Kasumi-1 (cell line): ENCODE results near the gene CCIN.
A peak's percentile ranks its signal among the peaks of the same experiment; 100 is the strongest.

Experiments used
- DNase-seq, 2 experiments: peaks; one replicate each; lab custom pipeline; 2025; lab: John Stamatoyannopoulos, UW

CCIN gene

GRCh38 chr9:36140086-36141084 is 28.8 kb upstream of the CCIN start:
- DNase-seq, result peak; percentile 53 to 59

- DNase-seq, result no peak
These were observed 27.9 kb upstream of the CCIN start for GRCh38 chr9:36141288-36141687.

- DNase-seq, result no peak
These were observed 27.4 kb upstream of the CCIN start for GRCh38 chr9:36141761-36142160.

GRCh38 chr9:36142510-36143244 is 26.5 kb upstream of the CCIN start:
- DNase-seq, result peak; percentile 13 to 39

- DNase-seq, result no peak
These were observed 25.9 kb upstream of the CCIN start for GRCh38 chr9:36143245-36143641.

- no peak for DNase-seq
These were observed 24.6 kb upstream of the CCIN start for GRCh38 chr9:36144309-36145232.

GRCh38 chr9:36145970-36146369 is 23.2 kb upstream of the CCIN start:
- no peak for DNase-seq

- no peak for DNase-seq
These were observed 22.5 kb upstream of the CCIN start for GRCh38 chr9:36146651-36147050.

GRCh38 chr9:36147441-36148175 is 21.6 kb upstream of the CCIN start:
- DNase-seq, result no peak

GRCh38 chr9:36148311-36149051 is 20.7 kb upstream of the CCIN start:
- peak; percentile 38 to 43 for DNase-seq

- no peak for DNase-seq
These were observed 20.0 kb upstream of the CCIN start for GRCh38 chr9:36149197-36149596.

- DNase-seq, result peak in 1 of 2 experiments; percentile 28
These were observed 18.4 kb upstream of the CCIN start for GRCh38 chr9:36150574-36151315.

GRCh38 chr9:36151316-36152210 is 17.6 kb upstream of the CCIN start:
- DNase-seq, result peak; percentile 87 to 95

- no peak for DNase-seq
These were observed 16.3 kb upstream of the CCIN start for GRCh38 chr9:36152741-36153438.

- DNase-seq, result no peak
These were observed 15.4 kb upstream of the CCIN start for GRCh38 chr9:36153746-36154145.

GRCh38 chr9:36154331-36154952 is 14.7 kb upstream of the CCIN start:
- peak; percentile 80 to 83 for DNase-seq

GRCh38 chr9:36156116-36156515 is 13.1 kb upstream of the CCIN start:
- no peak for DNase-seq

- no peak for DNase-seq
These were observed 11.1 kb upstream of the CCIN start for GRCh38 chr9:36158122-36158521.
